Tibial nerve (tissue), 3 donors: ENCODE data around the gene SLC27A1.

Experiments
- POLR2A ChIP-seq, 2 donors: fragments of 450-650 bp; IDR thresholded peaks; one replicate each; pipeline ENCODE4 v1.6.1; 2017; ENCODE audit warnings: antibody characterized with exemption in 2 of 2, mild to moderate bottlenecking in 2 of 2, moderate library complexity in 2 of 2
- TF ChIP-seq, protein P1 (sequence below), 5 experiments: fragments of 200-600 bp in 3 of 5; fragments of 450-650 bp in 2 of 5; sonication (generic) in 3 of 5; IDR thresholded peaks; one replicate each; pipeline ENCODE4 v1.5.1; 2016 to 2019; ENCODE audit warnings: antibody characterized with exemption in 5 of 5, mild to moderate bottlenecking in 3 of 5, moderate library complexity in 2 of 5

- TF ChIP-seq, protein P1, sequence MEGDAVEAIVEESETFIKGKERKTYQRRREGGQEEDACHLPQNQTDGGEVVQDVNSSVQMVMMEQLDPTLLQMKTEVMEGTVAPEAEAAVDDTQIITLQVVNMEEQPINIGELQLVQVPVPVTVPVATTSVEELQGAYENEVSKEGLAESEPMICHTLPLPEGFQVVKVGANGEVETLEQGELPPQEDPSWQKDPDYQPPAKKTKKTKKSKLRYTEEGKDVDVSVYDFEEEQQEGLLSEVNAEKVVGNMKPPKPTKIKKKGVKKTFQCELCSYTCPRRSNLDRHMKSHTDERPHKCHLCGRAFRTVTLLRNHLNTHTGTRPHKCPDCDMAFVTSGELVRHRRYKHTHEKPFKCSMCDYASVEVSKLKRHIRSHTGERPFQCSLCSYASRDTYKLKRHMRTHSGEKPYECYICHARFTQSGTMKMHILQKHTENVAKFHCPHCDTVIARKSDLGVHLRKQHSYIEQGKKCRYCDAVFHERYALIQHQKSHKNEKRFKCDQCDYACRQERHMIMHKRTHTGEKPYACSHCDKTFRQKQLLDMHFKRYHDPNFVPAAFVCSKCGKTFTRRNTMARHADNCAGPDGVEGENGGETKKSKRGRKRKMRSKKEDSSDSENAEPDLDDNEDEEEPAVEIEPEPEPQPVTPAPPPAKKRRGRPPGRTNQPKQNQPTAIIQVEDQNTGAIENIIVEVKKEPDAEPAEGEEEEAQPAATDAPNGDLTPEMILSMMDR (IDR thresholded peaks at IDR 0.05), result peak in 1 of 5 experiments; percentile 9
- peak in 1 of 2 donors; percentile 50 for TF ChIP-seq POLR2A (IDR thresholded peaks at IDR 0.05)
Observed at GRCh38 chr19:17469481-17470067, 750 bp upstream of the SLC27A1 start.
